GM12878 (cell line): ENCODE results near the gene CFAP58. TPM values are rescaled to one million over a fixed set of nuclear protein-coding genes. Genes with fewer than 3 reads are reported as not detected.

ENCODE experiments used
- EZH2 ChIP-seq: IDR thresholded peaks from 2 replicates; pipeline ENCODE4 v1.6.1; 2012; ENCODE audit warnings: low read depth, mild to moderate bottlenecking, control low read depth, inconsistent platforms, low read length, borderline replicate concordance; ENCODE audit not compliant: control insufficient read depth
- MLLT1 ChIP-seq: fragments of 450-650 bp; IDR thresholded peaks from 2 replicates; pipeline ENCODE4 v1.6.1; 2016; ENCODE audit warnings: mild to moderate bottlenecking
- PKNOX1 ChIP-seq: fragments of 450-650 bp; IDR thresholded peaks from 2 replicates; pipeline ENCODE4 v1.6.1; 2016; ENCODE audit warnings: mild to moderate bottlenecking
- RAD51 ChIP-seq: fragments of 450-650 bp; IDR thresholded peaks from 2 replicates; pipeline ENCODE4 v1.6.1; 2016; ENCODE audit warnings: moderate library complexity, mild to moderate bottlenecking, inconsistent platforms
- RFX5 ChIP-seq: IDR thresholded peaks from 2 replicates; pipeline ENCODE4 v1.6.1; 2011; ENCODE audit warnings: low read depth, low read length, improper control_type of control experiment
- SUZ12 ChIP-seq: fragments of 200-600 bp; sonication (generic); IDR thresholded peaks from one replicate; pipeline ENCODE4 v1.6.1; 2018; ENCODE audit warnings: antibody characterized with exemption, mild to moderate bottlenecking; ENCODE audit not compliant: unreplicated experiment
- ZNF592 ChIP-seq: fragments of 450-650 bp; IDR thresholded peaks from 2 replicates; pipeline ENCODE4 v1.6.1; 2017; ENCODE audit warnings: mild to moderate bottlenecking, moderate library complexity
- polyA plus RNA-seq, 11 experiments: library from polyadenylated mRNA; depleted of rRNA in 4 of 11; unstranded in 6 of 11; stranded (reverse) in 5 of 11; fragments of >200 nt; fragmentation: Nextera tagmentation in 4 of 11; fragmentation: Illumina TruSeq in 1 of 11; extraction: Ambion mirVana in 4 of 11; extraction: Trizol in 1 of 11; gene quantifications; 1 replicate in 1 of 11; 2 replicates in 10 of 11; pipeline versions ENCODE4 v1.2.1 to v1.2.3, GENCODE V29; 2011 to 2016; ENCODE audit warnings: inconsistent platforms in 2 of 11, missing spikeins in 2 of 11, low read depth in 1 of 11
- total RNA-seq, 4 experiments: library from RNA; depleted of rRNA in 3 of 4; stranded (reverse); fragments of >200 nt in 3 of 4; fragmentation: Illumina TruSeq in 1 of 4; extraction: Trizol in 1 of 4; gene quantifications; 2 replicates each; pipeline versions ENCODE4 v1.2.1 to v1.2.3, GENCODE V29; 2013 to 2021
- TF ChIP-seq, protein P1 (sequence below), 3 experiments: IDR thresholded peaks in 2 of 3; conservative IDR thresholded peaks in 1 of 3; 2 replicates each; pipeline ENCODE4 v1.5.1; 2011; ENCODE audit warnings: low read depth in 3 of 3, low read length in 3 of 3, mild to moderate bottlenecking in 3 of 3, control low read depth in 2 of 3, moderate library complexity in 2 of 3, inconsistent platforms in 1 of 3, mixed read lengths in 1 of 3; ENCODE audit not compliant: control insufficient read depth in 2 of 3, insufficient read depth in 1 of 3; ENCODE audit errors: extremely low read depth in 1 of 3
- TF ChIP-seq, protein P2 (sequence below): fragments of 450-650 bp; IDR thresholded peaks from 2 replicates; pipeline ENCODE4 v1.6.1; 2017; ENCODE audit warnings: low read depth, mild to moderate bottlenecking, moderate library complexity

The CFAP58 gene
- total and polyA plus RNA-seq, 10 of the 15 experiments (the other 5 are each of a cell fraction or from before 2014, with no cell fraction given) = 0.03 to 0.35 (median 0.21) TPM

DNA sequence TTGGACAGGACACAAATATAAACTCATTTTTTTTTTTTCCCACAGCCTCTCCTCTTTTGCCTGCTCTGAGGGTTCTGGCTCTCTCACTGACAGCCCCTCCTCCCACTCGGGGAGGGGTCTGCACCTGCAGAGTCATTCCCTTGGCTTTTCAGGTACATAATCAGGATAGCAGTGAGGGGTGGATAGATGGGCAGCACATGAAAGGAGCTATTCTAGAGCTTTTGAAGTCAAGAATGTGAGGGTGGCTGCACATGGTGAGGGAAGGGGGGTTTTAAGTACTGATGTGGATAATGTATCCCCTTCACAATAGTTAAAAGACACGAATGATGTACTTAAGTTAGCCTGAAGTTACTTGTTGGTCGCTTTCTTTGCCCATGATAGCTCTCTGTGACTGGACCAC is 76.2 kb downstream of the CFAP58 start (continued):
- TF ChIP-seq ZNF592 (no peak), PKNOX1 (no peak), RFX5 (no peak), EZH2 (no peak), MLLT1 (no peak), SUZ12 (no peak), RAD51 (no peak)
- TF ChIP-seq, protein P1, sequence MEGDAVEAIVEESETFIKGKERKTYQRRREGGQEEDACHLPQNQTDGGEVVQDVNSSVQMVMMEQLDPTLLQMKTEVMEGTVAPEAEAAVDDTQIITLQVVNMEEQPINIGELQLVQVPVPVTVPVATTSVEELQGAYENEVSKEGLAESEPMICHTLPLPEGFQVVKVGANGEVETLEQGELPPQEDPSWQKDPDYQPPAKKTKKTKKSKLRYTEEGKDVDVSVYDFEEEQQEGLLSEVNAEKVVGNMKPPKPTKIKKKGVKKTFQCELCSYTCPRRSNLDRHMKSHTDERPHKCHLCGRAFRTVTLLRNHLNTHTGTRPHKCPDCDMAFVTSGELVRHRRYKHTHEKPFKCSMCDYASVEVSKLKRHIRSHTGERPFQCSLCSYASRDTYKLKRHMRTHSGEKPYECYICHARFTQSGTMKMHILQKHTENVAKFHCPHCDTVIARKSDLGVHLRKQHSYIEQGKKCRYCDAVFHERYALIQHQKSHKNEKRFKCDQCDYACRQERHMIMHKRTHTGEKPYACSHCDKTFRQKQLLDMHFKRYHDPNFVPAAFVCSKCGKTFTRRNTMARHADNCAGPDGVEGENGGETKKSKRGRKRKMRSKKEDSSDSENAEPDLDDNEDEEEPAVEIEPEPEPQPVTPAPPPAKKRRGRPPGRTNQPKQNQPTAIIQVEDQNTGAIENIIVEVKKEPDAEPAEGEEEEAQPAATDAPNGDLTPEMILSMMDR (IDR thresholded peaks at IDR 0.05 in 2 of 3, conservative IDR thresholded peaks at IDR 0.05 in 1 of 3; ENCODE audit: control insufficient read depth in 2 of 3, extremely low read depth in 1 of 3, insufficient read depth in 1 of 3, low read depth in 3 of 3, low read length in 3 of 3) = no peak
- TF ChIP-seq, protein P2, sequence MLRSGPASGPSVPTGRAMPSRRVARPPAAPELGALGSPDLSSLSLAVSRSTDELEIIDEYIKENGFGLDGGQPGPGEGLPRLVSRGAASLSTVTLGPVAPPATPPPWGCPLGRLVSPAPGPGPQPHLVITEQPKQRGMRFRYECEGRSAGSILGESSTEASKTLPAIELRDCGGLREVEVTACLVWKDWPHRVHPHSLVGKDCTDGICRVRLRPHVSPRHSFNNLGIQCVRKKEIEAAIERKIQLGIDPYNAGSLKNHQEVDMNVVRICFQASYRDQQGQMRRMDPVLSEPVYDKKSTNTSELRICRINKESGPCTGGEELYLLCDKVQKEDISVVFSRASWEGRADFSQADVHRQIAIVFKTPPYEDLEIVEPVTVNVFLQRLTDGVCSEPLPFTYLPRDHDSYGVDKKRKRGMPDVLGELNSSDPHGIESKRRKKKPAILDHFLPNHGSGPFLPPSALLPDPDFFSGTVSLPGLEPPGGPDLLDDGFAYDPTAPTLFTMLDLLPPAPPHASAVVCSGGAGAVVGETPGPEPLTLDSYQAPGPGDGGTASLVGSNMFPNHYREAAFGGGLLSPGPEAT = no peak
